HG03175 (cell line): ENCODE results near the gene PLEKHG5.
"Not testable (repeated sequence)": the region's sequence is repeated elsewhere in the genome, so short reads cannot be mapped to it uniquely, and the experiment has no call there.

Experiments used
- ATAC-seq: cut with Tn5 transposase; IDR thresholded peaks from one replicate; pipeline ENCODE4 v1.9.1; 2021; ENCODE audit warnings: mild to moderate bottlenecking, moderate library complexity; ENCODE audit not compliant: unreplicated experiment

The PLEKHG5 gene

DNA sequence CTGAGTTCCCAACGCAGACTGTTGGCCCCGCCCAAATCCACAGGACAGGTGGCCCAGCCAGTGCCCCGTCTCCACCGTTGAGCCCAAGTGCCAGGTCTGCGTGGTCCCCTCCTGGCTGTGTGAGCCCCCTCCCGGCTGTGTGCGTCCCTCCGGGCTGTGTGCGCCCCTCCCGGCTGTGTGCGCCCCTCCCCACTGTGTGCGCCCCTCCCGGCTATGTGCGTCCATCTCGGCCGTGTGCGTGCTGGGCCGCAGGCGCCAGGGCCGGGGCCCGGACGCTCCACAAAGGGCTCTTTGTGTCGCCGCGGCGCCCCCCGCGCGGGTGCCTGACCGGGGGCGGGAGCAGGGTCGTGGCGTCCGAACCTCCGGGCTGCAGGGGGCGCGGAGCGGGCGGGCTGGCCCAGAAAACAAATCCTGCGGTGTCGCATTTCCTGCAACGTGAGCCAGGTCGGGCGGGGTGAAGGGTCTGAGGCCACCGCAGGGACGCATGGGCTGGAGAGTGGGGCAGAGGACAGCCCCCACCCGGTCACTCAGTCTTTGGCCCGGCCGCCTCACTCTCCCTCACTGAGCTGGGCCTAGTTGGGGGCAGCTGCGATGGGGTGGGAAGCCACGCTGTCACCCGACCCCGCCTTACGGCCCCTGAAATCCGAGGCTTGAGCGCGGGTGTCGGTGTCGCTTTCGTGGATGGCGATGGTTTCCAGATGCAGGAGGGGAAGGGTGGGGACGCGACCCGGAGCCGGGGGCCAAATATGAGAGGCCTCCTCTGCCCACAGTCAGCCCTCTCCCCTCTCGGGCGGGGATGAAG, 44.2 kb downstream of the PLEKHG5 start:
- ATAC-seq, result no peak

DNA sequence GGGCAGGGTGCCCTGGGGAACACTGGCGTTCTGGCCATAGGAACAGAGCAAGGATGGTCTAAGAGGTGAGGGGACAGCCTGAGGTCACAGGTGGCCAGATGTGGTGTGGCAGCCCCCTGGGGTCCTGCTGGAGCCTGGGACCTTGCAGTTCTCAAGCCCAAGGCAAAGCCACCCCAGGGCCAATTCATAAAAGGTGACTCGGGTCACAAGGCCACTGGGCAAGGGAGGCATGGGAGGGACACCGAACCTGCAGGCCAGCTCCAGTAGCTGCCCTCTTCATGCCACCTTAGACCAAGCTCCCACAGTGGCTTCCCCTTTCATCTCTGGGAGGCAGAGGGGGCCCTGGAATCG, 44.8 kb downstream of the PLEKHG5 start:
- no peak for ATAC-seq

DNA sequence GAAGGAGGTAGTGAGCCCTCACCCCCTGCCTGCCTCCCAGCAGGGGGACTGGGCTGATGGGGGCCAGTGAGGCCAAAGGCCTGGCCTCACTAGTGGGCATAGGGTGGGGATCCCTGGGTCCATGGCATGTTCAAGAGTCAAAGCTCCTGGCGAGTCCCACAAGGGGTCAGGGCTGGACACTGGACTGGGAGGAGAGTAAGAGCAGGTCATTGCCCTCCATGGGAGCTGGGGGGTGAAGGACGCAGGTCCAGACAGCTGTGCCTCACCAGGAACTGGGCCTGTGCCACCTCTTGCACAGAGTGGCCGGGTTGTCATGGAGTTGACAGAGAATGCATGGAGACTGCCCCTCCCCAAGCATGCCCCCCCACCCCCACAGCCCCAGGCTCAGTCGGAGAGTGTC, 45.5 kb downstream of the PLEKHG5 start:
- not testable (repeated sequence) for ATAC-seq

DNA sequence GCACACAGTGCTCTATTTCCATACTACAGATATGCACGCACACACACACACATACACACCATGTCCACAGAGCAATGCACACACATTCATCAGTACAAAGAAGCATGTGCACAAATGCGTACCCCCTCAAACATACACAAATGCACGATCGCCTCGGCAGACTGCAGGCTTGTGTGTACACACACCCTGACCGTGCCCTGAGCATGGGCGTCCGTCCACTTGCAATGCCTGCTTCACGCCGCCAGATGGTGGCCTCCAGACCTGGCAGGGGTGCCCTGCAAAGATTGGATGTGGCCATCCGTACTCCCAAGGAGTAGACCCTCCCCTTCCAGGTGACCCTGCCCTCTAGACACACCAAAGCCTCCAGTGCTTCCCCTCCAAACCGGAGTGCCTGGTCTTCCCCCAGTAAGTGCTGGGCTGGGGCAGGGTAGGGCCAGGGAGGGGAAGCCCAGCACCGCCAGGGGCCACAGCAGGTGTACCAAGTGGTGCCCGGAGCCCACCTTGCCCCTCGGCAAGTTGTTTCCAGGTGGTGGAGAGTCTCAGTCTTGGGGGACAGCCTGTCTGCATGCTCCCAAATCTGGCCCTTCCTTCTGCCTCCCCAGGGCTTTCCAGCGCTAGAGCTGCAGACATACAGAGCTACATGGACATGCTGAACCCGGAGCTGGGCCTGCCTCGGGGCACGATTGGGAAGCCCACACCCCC, 46.3 kb downstream of the PLEKHG5 start:
- no peak for ATAC-seq

DNA sequence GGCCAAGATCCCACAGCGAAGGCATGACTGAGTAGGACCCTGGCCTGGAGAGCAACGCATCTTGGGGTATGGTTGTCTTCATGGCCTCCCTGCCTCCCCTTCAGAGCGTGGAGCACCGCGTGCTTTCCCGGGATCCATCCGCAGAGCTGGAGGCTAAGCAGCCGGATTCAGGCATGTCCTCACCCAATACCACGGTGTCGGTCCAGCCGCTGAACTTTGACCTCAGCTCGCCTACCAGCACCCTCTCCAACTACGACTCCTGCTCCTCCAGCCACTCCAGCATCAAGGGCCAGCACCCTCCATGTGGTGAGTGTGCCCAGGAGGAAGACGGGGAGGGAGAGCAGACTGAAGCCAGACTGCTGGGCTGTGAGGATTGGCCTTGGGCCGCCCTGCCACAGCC, 47.1 kb downstream of the PLEKHG5 start:
- ATAC-seq, result no peak

DNA sequence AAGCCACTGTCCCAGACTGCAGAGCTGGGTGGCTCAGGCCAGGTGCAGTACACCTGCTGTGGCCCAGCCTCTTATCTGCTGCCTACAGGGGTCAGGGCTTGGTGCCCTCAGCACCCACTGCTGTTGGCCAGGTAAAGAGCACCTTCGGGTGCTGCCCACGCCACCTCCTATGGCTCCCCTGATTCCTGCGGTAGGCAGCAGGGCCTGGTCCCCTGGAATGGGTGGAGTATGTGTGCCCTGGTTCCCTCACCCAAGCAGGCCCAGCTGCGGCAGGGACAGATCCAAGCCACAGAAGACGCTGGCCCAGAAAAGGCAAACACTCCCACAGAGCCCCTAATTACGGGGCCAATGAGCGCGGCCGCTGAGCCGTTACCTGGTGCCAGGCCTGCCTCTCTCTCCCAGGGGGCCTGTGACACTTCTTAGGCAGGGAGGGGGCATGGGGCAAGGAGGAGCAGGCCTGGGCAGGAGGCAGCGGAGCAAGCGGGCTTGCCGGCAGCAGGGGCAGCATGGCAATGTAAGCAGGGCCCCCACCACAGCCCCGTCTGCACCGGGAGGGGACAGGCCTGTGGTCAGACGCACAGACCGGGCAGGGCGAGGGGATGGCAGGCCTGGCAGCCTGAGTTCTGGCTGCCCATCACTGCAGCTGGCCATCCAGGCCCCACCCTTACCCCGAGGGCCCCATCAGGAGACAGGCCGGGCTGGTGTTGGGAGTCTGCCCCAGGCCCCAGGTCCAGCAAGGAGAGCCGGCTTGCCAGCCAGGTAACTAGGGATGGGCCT, 47.9 kb downstream of the PLEKHG5 start:
- ATAC-seq, result no peak

DNA sequence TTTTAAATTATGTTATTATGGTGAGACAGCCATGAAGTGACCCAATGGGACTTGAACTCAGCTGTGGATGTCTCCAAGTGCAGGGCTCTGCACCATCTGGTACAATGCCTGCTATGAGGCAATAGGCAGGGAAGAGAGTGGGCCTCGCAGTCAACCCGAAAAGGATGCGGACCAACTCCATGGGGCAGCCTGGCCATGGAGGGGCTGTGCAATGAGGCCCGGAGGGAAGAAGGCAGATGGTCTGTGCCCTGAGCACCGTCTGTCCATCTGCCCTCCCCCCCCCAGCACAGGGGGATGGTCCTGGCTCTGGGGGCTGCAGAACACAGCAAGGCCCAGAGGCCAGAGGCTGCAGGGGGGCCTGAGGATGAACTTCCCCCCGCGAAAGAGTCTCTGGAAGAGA, 49.9 kb downstream of the PLEKHG5 start:
- no peak for ATAC-seq

DNA sequence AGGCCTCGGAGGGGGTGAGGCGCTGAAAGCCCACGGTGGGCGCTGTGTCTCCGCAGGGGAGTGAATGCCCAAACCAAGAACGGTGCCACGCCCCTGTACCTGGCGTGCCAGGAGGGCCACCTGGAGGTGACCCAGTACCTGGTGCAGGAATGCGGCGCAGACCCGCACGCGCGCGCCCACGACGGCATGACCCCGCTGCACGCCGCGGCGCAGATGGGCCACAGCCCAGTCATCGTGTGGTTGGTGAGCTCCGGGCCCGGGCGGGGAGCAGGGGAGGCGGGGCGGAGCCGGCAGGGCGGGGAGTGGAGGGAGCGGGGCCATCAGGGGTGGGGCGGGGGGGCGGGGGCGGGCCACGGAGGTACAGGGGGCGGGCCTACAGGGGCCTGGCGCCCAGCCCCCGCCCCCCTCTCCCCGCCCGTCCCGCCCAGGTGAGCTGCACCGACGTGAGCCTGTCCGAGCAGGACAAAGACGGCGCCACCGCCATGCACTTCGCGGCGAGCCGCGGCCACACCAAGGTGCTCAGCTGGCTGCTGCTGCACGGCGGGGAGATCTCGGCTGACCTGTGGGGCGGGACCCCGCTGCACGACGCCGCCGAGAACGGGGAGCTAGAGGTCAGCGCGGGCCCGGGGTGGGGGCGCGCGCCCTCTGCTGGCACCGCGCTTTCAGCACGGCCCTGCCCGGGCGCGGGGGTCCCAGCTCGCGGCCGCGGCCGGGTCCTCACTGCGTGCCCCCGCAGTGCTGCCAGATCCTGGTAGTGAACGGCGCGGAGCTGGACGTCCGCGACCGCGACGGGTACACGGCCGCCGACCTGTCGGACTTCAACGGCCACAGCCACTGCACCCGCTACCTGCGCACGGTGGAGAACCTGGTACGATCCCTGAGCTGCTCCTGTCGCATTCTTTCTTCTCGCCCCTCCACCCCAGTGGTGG, 51.0 kb downstream of the PLEKHG5 start:
- no peak for ATAC-seq

DNA sequence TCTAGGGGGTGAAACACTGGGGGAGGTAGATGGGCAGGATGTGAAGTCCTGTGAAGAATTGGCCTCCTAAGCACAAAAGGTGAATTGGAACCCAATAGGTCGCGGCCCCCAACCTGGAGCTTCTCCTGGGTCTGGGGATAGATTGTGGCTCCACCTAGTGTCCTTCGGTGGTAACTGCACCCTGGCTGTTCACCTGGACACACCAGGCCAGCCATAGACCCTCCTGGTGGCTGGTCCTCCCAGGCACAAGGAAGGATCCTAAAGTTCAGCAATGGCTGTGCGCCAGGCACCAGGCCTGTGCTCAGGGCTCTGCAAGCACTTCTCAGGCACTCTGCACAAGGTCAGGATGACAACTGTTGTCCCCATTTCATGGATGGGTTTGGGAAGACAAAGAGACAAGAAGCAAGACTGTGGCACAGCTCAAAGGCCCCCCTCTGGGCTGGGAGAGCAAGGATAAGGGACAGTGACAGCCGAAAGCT, 53.4 kb downstream of the PLEKHG5 start:
- peak; percentile 46 for ATAC-seq

DNA sequence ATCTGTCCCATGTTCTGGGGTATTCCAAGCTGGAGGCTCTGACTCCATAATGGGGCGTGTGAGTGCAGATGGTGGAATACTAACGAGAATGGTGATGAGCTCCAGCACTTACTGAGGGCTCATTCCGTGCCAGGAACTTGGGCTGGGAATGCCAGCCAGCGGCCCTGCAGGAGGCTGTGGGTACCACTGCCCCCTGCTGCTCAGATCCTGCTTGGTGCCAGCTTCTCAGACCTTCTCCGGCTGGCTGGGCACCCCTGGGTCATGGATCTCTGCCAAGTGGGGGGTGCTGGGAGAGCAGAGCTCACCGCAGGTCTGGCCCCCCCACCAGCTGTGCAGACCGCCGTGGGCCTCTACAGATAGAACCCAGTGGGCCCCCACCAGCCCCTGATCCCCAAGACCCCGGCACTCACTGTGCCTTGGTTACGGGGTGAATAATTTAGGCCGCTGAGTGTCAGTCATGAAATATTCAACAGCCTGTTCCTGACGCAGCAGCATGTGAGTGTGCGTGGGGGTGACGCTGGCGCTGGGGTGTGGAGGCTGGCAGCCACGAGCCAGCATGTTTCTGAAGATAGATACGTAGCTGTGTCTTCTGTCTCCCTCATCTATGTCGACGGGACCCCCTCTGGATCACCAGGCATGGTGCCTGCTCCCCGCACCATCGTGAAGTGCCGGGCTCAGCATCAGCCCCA, 54.3 kb downstream of the PLEKHG5 start:
- not testable (repeated sequence) for ATAC-seq

DNA sequence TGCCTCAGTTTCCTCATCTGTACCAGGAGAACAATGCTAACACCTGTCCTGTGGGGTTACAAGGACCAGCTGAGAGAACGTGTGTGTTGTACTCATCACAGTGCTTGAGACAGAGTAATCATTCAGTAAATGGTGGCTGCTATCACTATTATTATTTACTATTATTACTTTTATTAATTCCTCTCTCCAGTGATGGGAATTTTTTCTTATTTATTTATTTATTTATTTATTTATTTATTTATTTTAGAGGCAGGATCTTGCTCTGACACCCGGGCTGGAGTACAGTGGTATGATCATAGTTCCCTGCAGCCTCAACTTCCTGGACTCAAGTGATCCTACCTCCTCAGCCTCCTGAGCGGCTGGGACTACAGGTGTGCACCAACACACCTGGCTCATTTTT, 55.2 kb downstream of the PLEKHG5 start:
- not testable (repeated sequence) for ATAC-seq

DNA sequence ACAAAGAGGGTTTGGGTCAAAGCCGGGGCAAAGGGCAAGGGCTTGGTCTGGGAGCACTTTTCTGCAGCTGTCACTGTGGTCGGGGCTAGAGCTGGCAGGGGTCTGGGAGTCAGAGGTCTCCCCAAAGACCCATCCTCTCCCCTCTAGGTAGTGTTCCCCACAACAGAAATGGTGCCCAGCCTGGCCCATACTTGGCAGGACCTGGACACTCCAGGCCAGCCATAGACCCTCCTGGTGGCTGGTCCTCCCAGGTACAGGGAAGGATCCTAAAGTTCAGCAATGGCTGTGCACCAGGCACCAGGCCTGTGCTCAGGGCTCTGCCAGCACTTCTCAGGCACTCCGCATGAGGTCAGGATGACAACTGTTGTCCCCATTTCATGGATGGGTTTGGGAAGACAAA, 55.9 kb downstream of the PLEKHG5 start:
- no peak for ATAC-seq

DNA sequence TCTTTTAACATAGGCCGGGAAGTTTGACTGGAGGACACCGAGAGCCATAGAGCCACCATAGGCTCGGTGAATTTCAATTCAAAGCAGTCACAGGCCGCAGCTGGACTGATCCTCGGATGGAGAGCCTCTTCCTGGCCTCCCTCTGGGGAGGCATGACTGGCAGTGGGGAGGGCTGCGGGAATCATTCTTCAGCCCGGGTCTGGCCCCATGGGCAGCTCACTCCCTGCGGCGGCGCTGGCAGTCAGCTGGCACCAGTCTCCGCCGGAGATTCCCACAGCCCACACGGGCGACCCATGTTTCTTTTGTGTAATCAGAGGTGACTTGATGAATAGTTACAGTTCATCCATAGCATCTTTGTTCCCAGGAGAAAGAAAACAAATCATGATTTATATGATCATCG, 56.3 kb downstream of the PLEKHG5 start:
- no peak for ATAC-seq

DNA sequence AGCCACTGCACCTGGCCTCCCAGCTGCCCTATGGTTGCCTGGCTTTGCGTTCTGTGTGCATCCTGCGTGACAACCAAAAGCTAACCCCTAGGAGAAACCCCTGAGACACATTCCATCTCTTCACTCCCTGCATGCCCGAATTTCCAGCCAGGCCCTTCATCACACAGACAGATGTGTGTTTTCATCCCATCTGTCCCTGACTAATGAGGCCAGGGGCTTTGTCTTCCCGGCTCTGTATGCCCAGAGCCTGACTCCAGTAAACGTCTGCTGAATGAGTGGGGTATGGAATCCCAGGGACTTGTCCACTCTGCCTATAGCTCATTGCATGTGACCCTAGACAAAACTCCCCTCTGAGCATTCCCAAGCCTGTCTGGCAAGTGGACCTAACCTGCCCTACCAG, 57.3 kb downstream of the PLEKHG5 start:
- no peak for ATAC-seq

DNA sequence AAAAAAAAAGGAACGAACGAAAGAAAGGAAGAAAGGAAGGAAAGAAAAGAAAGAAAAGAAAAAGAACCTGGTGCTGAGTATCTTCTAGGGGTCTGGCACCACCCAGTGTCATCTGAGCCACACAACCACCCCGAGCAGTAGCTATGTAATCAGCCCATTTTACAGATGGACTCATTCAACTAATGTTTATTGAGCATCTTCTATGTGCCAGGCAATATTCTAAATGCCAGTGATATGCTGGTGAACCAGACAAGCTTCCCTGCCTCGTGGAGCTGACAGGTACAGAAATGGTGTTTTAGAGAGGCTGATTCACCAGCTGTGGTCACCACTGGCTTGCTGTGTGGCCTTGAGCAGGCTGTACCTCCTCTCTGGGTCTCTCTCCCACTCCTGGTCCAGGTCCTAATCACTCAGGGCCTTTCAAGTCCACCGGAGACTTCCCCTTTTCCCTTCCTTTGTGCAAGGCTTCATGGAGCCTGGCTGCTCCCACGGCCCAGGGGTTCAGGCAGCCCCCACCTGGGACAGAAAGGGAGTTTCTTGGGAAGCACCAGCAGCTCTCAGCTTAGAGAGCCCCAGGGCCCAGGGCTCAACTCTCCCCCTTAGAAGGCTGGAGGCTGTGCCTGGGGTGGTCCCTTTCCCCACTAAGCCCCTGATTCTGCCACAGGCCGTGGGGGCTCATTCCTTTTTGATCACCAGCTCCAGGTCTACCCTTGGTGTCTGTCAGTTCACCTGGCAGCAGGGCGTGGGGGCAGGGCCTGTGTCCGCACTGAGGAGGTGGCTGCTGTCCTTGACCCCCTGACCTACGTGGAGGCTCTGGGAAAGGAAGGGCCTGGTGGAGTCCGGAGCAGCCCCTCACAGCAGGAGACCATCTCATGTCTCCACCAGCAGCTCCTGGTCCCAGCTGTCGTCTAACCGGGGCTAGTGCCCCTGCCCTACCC, 59.6 kb downstream of the PLEKHG5 start:
- ATAC-seq, result not testable (repeated sequence)

DNA sequence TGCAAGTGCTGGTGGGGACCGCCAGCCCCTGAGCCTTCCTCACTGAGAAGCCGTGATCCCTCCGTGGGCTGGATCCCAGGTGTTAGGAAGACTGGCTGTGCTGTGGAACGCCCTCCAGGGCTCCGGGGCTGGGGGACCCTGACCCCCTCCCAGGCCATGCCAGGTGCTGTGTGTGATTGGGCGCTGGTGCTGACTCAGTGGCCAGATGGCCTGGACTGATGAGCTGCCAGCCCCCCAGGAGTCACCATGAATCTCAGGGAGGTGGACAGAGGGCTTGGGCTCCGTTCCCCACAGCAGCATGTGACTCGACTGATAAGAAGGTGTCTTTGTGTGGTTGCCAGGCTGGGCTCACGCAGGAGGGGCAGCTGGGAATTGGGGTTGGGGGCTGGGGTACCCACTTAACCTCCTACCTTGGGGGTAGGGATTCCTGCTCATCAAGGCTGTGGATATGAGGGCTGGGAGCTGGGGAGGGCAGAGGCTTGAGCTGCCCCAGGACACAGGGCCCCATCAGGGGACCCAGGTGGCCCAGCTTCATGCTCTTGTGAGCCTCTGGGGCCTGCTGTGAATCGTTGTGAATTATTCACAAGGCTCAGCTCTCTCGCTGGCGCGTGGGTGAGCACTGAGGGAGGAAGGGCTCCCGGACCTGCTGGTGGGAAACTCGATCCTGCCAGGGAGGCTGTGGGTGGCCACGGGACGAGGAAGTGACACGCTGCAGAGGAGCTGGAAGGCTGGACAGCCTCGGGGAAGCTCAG, 61.6 kb downstream of the PLEKHG5 start:
- ATAC-seq, result not testable (repeated sequence)

DNA sequence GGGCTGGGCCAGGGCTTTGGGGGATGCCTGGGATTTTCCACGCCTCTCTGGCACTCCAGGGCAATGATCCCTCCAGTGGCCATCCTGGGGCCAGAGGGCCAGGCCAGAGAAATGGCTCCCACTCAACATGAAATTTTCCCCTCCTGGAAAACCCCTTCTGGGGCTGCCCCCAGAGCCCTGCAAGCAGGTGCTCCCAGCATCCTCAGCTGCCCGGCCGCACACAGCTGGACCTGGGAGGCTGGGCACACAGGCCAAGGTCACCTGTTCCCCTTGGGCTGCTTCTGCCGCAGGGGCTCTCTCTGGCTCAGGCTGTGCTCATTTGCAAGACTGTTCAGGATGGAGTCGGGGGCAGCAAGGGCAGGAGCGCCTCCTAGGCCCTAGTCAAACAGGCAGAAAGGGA, 63.0 kb downstream of the PLEKHG5 start:
- not testable (repeated sequence) for ATAC-seq
